Fibroblast of skin of left biceps (primary cell): ENCODE results near the gene RAMP3.
A peak's percentile ranks its signal among the peaks of the same experiment; 100 is the strongest.
"Not testable (repeated sequence)": the region's sequence is repeated elsewhere in the genome, so short reads cannot be mapped to it uniquely, and the experiment has no call there.

Experiments
- DNase-seq, 2 experiments: peaks; one replicate each; pipeline ENCODE4 v3.0.0-alpha.2; 2013; ENCODE audit warnings: low read depth in 2 of 2

Gene RAMP3, protein sequence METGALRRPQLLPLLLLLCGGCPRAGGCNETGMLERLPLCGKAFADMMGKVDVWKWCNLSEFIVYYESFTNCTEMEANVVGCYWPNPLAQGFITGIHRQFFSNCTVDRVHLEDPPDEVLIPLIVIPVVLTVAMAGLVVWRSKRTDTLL

GRCh38 chr7:45157653-45158401 lies at the start of gene RAMP3:
Gene RAMP3 (plus strand): TSS chr7:45157791. CDS start chr7:45157829, 38 bp downstream.
- no peak for DNase-seq

GRCh38 chr7:45108863-45109262 lies 48.7 kb upstream of the RAMP3 start:
- no peak for DNase-seq

DNA sequence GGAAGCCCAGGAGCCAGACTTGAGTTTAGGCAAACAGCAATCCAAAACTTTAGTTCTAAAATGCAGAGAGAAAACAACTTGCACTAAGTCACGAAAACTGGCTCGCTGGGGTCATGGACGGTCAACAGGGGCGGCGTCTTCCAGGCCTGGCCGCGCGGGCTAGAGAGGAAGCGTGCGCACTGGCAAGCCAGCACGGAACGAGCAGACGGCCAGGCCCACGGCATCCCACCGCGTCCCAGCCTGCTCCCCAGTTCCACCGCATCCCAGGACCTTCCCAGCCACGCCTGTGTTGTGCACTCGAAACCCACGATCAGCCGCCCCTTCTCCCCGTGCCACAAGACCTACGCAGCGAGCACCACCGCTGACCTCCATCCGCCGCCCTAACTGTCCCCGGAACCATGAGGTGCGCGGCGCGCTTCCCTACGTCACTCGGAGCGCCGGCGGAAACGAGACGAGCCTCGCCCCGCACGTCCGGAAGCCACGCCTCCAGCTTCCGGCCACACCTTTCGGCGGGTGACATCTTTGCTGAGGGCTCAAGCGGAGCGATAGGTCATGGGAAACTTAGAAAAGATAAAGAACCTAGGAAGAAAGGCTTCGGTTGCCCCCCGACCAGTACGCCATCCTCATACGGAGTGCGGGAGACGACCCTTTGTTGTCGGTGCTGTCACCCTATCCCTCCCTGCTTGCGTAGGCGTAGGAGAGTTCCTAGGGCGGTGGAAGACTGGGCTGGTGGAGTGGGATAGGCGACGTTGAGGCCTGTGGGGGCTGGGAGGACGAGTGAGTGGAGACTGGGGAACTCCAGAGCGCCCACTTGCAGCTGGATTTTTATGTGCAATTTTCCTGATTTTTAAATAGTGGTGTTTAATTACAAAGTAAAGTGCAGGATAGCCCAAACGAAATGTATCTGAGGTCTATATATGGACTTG lies 46.0 kb upstream of the RAMP3 start, which contains the start of gene TBRG4:
TBRG4 (minus strand) TSS at position 400 of the 926 bp plus-strand sequence. CDS start 2,460 bp downstream, outside the sequence.
- peak; percentile 66 to 80 for DNase-seq

DNA sequence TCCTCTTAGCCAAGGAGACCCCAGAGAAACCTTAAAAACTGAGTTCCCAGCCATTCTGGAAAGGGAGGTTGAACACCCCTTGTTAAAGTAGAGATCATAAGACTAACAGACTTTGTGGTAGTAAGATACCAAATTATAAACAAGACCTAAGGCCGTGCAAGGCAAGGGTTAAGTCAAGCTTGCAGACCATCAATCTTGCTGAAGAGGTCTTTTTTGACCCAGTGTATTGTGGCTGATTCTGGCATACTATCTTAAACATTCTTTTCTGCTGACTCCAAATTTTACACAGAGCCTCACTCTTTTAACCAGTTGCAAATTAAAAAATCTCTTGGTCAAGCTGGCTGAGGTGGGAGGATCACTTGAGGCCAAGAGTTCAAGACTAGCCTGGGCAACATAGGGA lies 44.9 kb upstream of the RAMP3 start:
- DNase-seq = no peak

DNA sequence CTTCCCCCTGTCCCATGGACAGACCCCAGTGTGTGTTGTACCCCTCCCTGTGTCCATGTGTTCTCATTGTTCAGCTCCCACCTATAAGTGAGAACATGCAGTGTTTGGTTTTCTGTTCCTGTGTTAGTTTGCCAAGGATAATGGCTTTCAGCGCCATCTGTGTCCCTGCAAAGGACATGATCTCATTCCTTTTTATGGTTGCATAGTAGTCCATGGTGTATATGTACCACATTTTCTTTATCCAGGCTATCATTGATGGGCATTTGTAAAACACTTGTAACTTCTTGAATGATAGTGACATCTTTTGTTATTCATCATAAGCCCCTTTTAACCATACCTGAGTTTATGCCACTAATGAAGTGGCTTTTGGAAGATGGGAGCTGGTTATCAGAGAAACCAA lies 43.3 kb upstream of the RAMP3 start:
- DNase-seq = not testable (repeated sequence)

- DNase-seq = no peak
These were observed 42.7 kb upstream of the RAMP3 start for GRCh38 chr7:45114926-45115325.

DNA sequence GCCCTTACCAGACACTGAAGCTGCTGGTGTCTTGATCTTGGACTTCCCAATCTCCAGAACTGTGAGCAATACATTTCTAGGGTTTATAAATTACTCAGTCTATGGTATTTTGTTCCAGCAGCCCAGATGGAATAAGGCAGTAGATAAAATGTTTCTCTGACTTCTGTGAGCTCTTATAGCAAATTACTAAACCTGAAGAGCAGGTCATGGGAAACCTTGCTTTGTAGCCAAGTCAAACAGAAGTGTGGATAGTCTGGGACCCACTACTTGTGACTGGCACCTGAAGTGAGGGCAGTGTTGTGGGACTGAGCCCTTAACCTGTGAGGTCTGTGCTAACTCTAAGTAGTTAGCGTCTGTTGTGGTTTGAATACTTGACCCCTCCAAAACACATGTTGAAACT lies 41.5 kb upstream of the RAMP3 start:
- no peak for DNase-seq

DNA sequence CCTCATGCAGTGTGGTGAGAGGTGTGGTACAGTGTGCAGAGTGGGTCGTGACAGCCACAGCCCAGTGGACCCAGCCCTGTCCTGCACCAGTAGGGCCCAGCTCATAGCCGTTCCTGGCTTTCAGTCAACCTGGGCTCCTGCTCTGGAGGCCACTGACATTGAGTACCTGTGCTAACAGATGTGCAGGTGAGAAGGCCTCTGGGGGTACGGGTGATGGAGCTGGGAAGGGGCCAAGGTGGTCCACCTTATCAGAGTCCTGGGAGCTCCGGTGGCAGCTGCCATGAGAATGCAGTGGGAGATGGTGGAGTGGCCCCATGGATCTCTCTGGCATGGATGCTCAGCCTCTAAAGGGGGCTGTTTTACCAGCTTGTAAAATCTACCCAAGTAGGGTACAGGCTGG lies 40.0 kb upstream of the RAMP3 start:
- DNase-seq = no peak

DNA sequence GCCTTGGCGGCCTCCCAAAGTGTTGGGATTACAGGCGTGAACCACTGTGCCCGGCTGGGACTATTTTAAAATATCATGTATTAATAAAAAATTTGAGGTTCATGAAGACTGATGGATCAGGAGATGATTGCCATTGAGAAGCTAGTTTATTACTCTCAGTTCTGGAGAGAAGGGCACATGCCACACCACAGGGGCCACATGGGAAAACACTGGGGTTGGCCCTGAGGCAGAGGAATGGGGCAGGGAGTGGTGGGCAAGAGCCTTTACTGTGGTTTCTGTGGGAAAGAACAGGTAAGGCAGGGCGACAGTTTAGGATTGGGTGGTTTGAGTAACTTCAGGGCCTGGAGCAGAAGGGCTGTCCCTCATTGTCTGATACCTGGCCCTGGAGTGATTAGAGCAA lies 39.3 kb upstream of the RAMP3 start:
- no peak for DNase-seq

DNA sequence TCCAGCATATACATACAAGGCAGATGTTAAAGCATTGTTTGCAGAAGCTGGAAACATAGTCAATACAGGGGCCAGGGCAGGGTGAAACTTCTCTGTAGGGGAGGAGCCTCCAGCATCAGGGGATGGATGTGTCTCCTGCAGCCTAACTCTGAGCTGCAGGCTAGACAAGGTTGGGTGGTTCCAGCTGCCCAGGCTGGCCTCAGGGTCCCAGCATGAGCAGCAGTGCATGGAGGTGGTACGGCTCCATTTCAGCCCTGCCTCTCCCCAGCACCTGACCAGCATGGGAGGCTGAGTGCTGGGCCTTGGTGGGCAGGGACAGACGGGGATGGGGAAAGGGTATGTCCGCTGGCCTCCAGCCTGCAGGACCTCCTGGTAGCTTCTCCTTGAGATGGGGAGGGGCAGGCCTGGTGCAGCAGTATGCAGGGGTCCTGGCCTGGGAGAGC lies 38.7 kb upstream of the RAMP3 start:
- DNase-seq = no peak

DNA sequence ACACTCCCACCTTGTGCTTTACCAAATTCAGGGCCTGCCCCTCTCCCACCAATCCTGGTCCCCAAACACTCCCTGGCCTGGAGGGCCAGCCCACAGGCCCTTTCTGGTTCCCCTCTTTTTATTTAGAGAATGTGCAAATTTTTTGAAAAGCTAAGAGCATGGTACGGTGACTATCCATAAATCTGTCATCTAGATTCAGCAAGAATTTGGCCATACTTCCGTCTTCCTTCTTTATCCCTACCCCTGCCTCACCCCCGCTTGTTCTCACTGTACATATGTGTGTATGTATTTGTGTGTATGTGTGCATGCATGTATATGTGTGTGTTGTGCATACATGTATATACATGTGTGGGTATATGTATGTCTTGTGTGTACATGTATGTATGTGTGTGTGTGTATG lies 38.0 kb upstream of the RAMP3 start:
- DNase-seq = no peak

- DNase-seq = no peak
These were observed 34.4 kb upstream of the RAMP3 start for GRCh38 chr7:45122975-45123860.

DNA sequence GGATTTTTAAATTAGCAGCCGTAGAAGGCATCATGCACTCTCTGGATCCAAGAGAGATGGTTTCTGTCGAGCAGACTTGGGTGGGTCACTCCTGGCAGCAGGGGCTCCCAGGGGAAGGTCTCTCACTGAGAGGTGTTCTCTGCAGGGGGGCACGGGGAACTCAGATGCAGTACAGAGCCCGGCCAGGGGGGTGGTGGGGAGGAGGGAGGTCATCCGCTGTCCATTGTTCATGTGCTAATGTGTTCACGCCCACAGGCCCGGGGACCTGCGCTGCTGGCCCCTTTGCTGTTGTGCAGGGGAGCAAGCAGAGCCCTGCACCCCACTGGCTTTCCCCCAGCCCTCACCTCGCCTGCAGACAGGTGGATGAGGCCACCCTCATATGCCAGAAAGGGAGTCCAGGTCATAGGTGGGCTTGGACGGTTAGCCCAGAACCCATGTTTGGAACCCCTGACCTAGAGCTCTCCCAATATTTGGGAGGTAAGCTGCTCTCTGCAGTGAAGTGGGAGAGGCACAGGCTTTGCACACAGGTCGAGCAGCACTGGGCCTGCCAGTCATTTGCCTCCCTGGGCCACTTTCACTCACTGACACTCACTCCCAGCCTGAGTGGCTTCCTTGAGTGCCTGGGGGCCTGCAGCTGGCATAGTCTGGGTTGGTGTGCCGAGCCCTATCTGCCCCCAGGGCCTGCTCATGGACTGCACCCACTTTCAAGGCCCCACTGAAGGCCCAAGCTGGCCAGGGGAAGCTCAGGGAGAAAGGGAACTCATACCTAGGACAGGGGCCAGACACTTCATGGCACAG lies 33.5 kb upstream of the RAMP3 start:
- DNase-seq = no peak

- DNase-seq = no peak
These were observed 32.2 kb upstream of the RAMP3 start for GRCh38 chr7:45125193-45125904.

GRCh38 chr7:45126201-45126600 lies 31.4 kb upstream of the RAMP3 start:
- DNase-seq = no peak

DNA sequence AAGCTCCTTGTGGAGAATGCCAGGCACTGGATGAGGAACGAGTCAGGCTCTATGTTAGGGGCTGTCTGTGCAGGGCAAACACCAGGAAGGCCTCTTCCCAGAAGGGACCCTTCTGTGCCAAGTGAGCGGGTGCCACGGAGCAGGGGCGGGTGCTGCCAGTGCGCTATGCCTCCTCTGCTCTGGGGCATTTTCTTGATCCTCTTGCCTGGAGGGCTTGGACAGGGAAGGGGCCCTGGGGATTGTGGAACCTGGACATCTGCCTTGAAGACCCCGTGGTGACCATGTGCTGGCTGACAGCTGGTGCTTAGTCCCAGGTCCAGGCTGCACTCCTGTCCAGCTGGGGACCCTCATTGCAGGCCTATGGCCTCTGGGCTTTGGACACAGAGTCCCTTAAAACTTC lies 30.7 kb upstream of the RAMP3 start:
- no peak for DNase-seq

DNA sequence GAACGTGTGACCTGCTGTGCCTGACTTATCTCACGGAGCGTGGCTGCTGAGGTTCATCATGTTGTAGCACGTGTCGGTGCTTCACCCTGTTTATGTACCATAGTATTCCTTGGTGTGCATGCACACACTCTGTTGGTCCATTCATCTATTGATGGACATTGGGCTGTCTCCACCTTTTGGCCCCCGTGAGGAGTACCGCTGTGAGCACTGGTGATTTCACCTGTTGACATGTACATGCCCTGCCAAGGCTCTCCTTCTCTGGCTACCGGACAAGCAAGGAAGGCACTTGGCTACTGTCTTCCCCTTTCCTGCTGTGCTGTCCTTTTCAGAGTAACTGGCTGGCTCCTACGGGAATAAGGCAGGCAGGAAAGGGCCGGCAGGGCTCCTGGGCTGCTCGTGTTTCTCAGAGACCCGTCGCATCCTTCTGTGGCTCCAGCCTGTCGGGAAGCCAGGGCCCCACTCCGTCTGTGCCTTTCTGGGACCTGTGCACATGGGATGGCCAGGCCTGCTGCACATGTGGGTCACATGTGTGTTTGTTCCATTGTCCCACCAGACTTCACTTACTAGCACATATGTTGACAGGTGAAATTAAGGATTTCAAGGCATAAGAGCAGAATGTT lies 28.3 kb upstream of the RAMP3 start:
- no peak for DNase-seq

DNA sequence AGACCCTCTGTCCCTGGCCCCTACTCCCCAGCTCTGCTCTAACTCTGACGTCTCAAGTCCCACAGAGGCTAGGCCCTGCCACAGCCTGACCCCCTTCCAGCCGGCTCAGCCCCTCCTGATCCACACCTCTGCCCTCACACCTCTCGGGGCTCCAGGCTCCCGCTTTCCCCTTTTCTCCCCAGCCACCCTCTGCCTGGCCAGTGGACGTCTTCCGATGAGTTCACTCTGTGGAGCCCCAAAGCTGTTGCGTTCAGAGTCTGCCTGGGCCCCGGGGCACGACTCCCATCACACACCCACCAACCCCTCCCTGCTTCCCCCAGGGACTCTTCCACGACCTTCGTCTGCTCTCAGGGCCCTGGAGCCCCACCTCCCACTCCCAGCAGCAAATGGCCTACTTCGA lies 27.7 kb upstream of the RAMP3 start:
- DNase-seq = no peak

GRCh38 chr7:45130910-45131309 lies 26.7 kb upstream of the RAMP3 start:
- DNase-seq = no peak
